ENCODE measurements around the gene GPR26.
"Not testable (repeated sequence)": the region's sequence is repeated elsewhere in the genome, so short reads cannot be mapped to it uniquely, and the experiment has no call there.

GPR26 gene

GRCh38 chr10:123718544-123719060 is 52.4 kb downstream of the GPR26 start:
- DNase-seq = no peak

GRCh38 chr10:123720536-123720935 is 54.4 kb downstream of the GPR26 start:
- no peak for DNase-seq

GRCh38 chr10:123721441-123722049 is 55.4 kb downstream of the GPR26 start:
- no peak for DNase-seq

GRCh38 chr10:123722351-123722750 is 56.2 kb downstream of the GPR26 start:
- DNase-seq = no peak

- DNase-seq = no peak
These were observed 58.6 kb downstream of the GPR26 start for GRCh38 chr10:123724747-123725146.

- DNase-seq = no peak
These were observed 60.2 kb downstream of the GPR26 start for GRCh38 chr10:123726381-123726780.

- DNase-seq = no peak
These were observed 60.7 kb downstream of the GPR26 start for GRCh38 chr10:123726836-123727235.

GRCh38 chr10:123729523-123729922 is 63.4 kb downstream of the GPR26 start:
- no peak for DNase-seq

GRCh38 chr10:123736917-123737316 is 70.8 kb downstream of the GPR26 start:
- DNase-seq = not testable (repeated sequence)

- no peak for DNase-seq
These were observed 75.0 kb downstream of the GPR26 start for GRCh38 chr10:123741146-123741545.

- no peak for DNase-seq
These were observed 75.6 kb downstream of the GPR26 start for GRCh38 chr10:123741711-123742110.

- DNase-seq = no peak
These were observed 76.7 kb downstream of the GPR26 start for GRCh38 chr10:123742751-123743440.

GRCh38 chr10:123743441-123744223 is 77.5 kb downstream of the GPR26 start:
- no peak for DNase-seq

- no peak for DNase-seq
These were observed 78.0 kb downstream of the GPR26 start for GRCh38 chr10:123744224-123744536.

Measured in NCI-H1105 treated with DMSO at 0.1 percent for 48 hours (cell line).